Activated B cell treated with CpG ODN at 0.5 μM for 24 hours (primary cell): ENCODE data around the gene PTPRS. TPM values are rescaled to one million over a fixed set of nuclear protein-coding genes. Genes with fewer than 3 reads are reported as not detected.
"Not testable (repeated sequence)": the region's sequence is repeated elsewhere in the genome, so short reads cannot be mapped to it uniquely, and the experiment has no call there.

Experiments
- ATAC-seq: fragments of 200-7000 bp; cut with Tn5 transposase; one replicate; pipeline ENCODE4 v1.10.0; 2021; ENCODE audit warnings: low read depth, mild to moderate bottlenecking, moderate library complexity
- CTCF ChIA-PET: fragments of 350-600 bp; sonication (Branson Sonifier 250); formaldehyde crosslinking; loops from one replicate; lab custom pipeline; 2021; ENCODE audit warnings: antibody characterized with exemption; lab: Charles Lee
- POLR2A ChIA-PET: fragments of 350-600 bp; sonication (Branson Sonifier 250); formaldehyde crosslinking; loops from one replicate; lab custom pipeline; 2021; ENCODE audit warnings: antibody characterized with exemption; lab: Charles Lee
- DNase-seq: peaks from one replicate; pipeline ENCODE4 v3.0.0; 2022
- H3K27ac Mint-ChIP-seq: one replicate; pipeline ENCODE4 v1.8.0; 2020; ENCODE audit warnings: mixed read lengths
- H3K27me3 Mint-ChIP-seq: one replicate; pipeline ENCODE4 v1.8.0; 2021; ENCODE audit warnings: mixed read lengths
- H3K36me3 Mint-ChIP-seq: one replicate; pipeline ENCODE4 v1.8.0; 2021; ENCODE audit warnings: low read depth, mixed read lengths
- H3K4me1 Mint-ChIP-seq: one replicate; pipeline ENCODE4 v1.8.0; 2021; ENCODE audit warnings: mixed read lengths
- H3K4me3 Mint-ChIP-seq: one replicate; pipeline ENCODE4 v1.8.0; 2020; ENCODE audit warnings: mild to moderate bottlenecking, mixed read lengths
- H3K9me3 Mint-ChIP-seq: one replicate; pipeline ENCODE4 v1.8.0; 2020; ENCODE audit warnings: mixed read lengths
- intact Hi-C: fragments of 100-400 bp; cut with micrococcal nuclease; formaldehyde crosslinking; loops from one replicate; pipeline ENCODE4 v1.15.1; 2024
- total RNA-seq: library from RNA; stranded (reverse); gene quantifications from 2 replicates; pipeline ENCODE4 v1.2.3, GENCODE V29; 2022
- TF ChIP-seq, protein P1 (sequence below): fragments of 200-600 bp; IDR thresholded peaks from one replicate; pipeline ENCODE4 v1.8.0; 2022; ENCODE audit warnings: antibody characterized with exemption, mild to moderate bottlenecking

Gene PTPRS
- total RNA-seq, 1 donor from 2014 or later, result 3.4 TPM

- DNase-seq (no peak), ATAC-seq (no peak)
- H3K4me1 Mint-ChIP-seq, result no peaks in the 10 kb centered on the region
- CTCF ChIA-PET, result no interaction called here
- H3K36me3 Mint-ChIP-seq, result no peaks in the 10 kb centered on the region
- H3K27ac Mint-ChIP-seq, result no peak overlapping the region
- no peak overlapping the region for H3K4me3 Mint-ChIP-seq
- TF ChIP-seq, protein P1, sequence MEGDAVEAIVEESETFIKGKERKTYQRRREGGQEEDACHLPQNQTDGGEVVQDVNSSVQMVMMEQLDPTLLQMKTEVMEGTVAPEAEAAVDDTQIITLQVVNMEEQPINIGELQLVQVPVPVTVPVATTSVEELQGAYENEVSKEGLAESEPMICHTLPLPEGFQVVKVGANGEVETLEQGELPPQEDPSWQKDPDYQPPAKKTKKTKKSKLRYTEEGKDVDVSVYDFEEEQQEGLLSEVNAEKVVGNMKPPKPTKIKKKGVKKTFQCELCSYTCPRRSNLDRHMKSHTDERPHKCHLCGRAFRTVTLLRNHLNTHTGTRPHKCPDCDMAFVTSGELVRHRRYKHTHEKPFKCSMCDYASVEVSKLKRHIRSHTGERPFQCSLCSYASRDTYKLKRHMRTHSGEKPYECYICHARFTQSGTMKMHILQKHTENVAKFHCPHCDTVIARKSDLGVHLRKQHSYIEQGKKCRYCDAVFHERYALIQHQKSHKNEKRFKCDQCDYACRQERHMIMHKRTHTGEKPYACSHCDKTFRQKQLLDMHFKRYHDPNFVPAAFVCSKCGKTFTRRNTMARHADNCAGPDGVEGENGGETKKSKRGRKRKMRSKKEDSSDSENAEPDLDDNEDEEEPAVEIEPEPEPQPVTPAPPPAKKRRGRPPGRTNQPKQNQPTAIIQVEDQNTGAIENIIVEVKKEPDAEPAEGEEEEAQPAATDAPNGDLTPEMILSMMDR, result no peak
- no peaks in the 10 kb centered on the region for H3K9me3 Mint-ChIP-seq
- H3K27me3 Mint-ChIP-seq, result peaks cover 8% of the 10 kb centered on the region
- POLR2A ChIA-PET, result no interaction called here
- intact Hi-C loops, result no loop called here
These were observed 27.0 kb upstream of the PTPRS start for GRCh38 chr19:5367530-5368133.

GRCh38 chr19:5365905-5366304 lies 25.3 kb upstream of the PTPRS start:
- ATAC-seq, result no peak
- ChIA-PET CTCF (no interaction called here), POLR2A (no interaction called here)

DNA sequence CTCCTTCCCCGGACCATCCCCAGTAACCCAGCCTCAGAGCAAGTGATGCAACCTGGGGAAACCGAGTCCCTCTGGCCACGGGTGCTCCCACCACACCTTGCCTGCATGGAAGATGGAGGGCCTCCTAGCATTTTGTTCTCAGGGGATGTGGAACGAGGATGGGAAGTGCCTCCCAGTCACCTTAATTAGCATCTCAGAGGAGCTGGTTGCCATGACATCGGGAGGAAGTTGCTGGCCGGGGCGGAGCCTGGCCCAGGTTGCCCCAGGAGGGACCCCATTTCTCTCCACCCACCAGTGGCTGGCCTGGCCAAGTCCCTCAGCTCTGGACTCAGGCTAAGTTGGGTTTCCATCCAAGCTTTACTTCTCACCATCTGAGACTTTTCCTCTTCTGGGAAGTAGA lies 24.1 kb upstream of the PTPRS start:
- ChIA-PET POLR2A (interaction anchor here (0.6 kb wide), 1 partner anchor 60 kb away, joined by 3 read pairs; no protein-coding TSS in a partner anchor), CTCF (no interaction called here)
- TF ChIP-seq, protein P1, result no peak
- intact Hi-C loops, result no loop called here
- H3K36me3 Mint-ChIP-seq, result no peaks in the 10 kb centered on the region
- ATAC-seq (no peak), DNase-seq (no peak)
- H3K27ac Mint-ChIP-seq, result no peak overlapping the region
- H3K27me3 Mint-ChIP-seq, result peaks cover 11% of the 10 kb centered on the region
- H3K9me3 Mint-ChIP-seq, result no peaks in the 10 kb centered on the region
- no peak overlapping the region for H3K4me3 Mint-ChIP-seq
- no peaks in the 10 kb centered on the region for H3K4me1 Mint-ChIP-seq

More at GRCh38 chr19:5365905-5366304, 25.3 kb upstream of the PTPRS start:
- intact Hi-C loops, result no loop called here
- TF ChIP-seq, protein P1, result no peak
- Mint-ChIP-seq H3K4me3 (no peak overlapping the region), H3K27ac (no peak overlapping the region), H3K27me3 (peaks cover 8% of the 10 kb centered on the region), H3K9me3 (no peaks in the 10 kb centered on the region), H3K4me1 (no peaks in the 10 kb centered on the region), H3K36me3 (no peaks in the 10 kb centered on the region)
- no peak for DNase-seq

GRCh38 chr19:5361839-5362238 lies 21.2 kb upstream of the PTPRS start:
- H3K27me3 Mint-ChIP-seq, result peaks cover 18% of the 10 kb centered on the region
- ATAC-seq, H3K4me3 Mint-ChIP-seq, POLR2A ChIA-PET, DNase-seq, H3K9me3 Mint-ChIP-seq, intact Hi-C loops, H3K27ac Mint-ChIP-seq, H3K4me1 Mint-ChIP-seq, H3K36me3 Mint-ChIP-seq: not testable (repeated sequence)
- CTCF ChIA-PET, result interaction anchor here (0.6 kb wide), 1 partner anchor 144 kb away, joined by 3 read pairs; no protein-coding TSS in a partner anchor

DNA sequence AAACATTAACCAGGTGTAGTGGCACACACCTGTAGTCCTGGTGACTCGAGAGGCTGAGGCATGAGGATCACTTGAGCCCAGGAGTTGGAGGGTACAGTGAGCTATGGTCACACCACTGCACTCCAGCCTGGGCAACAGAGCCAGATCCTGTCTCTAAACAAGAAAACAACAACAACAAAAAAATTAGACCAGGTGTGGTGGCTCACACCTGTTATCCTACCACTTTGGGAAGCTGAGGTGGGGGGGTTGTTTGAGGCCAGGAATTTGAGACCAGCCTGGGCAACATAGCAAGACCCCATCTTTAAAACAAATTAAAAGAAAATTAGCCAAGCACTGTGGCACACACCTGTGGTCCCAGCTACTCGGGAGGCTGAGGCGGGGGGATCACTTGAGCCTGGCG lies 20.8 kb upstream of the PTPRS start:
- TF ChIP-seq, protein P1, result no peak
- Mint-ChIP-seq H3K27me3 (peaks cover 22% of the 10 kb centered on the region), H3K4me3 (no peak overlapping the region)

More for the DNA sequence above, 20.8 kb upstream of the PTPRS start:
- intact Hi-C loops, result no loop called here
- H3K4me1 Mint-ChIP-seq, result no peaks in the 10 kb centered on the region
- ATAC-seq (no peak), DNase-seq (no peak)
- ChIA-PET POLR2A (no interaction called here), CTCF (interaction anchor here (0.6 kb wide), 1 partner anchor 144 kb away, joined by 3 read pairs; no protein-coding TSS in a partner anchor)
- no peaks in the 10 kb centered on the region for H3K9me3 Mint-ChIP-seq
- no peaks in the 10 kb centered on the region for H3K36me3 Mint-ChIP-seq
- no peak overlapping the region for H3K27ac Mint-ChIP-seq
